Inferior parietal cortex (tissue), 1 donor: ENCODE data around the gene GRM7.
A peak's percentile ranks its signal among the peaks of the same experiment; 100 is the strongest.

Source experiments
- DNase-seq: peaks from one replicate; pipeline ENCODE4 v3.0.0-alpha.2; 2016; ENCODE audit errors: extremely low spot score

Gene GRM7

DNA sequence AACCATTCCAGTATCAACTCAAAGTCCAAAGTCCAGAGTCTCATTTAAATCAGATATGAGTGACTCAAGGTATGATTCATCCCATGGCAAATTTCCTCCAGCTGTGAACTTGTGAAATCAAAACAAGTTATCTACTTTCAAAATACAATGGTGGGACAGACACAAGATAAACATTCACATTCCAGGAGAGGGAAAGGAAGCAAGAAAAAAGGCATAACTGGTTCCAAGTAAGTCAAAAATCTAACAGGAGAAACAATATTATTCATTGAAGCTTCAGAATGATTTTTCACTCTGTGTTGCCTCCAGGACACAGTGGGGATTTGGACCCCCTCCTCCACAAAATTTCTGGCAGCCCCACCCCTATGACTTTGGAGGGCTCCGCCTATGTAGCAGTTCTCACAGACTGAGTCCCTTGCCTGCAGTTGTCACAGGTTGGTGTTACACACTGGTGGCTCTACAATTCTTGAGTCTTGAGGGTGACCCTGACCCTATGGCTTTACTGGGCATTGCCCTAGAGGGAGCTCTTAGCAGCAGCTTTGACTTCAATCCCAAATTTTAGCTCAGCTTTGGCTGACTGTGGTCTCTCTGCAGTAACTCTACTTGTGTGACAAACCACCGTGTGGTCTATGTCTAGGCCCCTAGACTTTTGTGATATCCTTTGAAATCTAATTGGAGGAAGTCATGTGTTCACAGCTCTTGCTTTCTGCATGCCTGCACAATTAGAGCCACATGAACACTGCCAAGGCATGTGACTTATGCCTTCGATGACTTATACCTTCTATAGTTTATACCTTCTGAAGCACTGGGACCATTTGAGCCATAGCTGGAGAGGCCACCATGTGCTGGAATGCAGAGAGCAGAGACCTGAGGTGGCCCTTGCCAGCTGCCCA, 644.2 kb downstream of the GRM7 start:
- no peak for DNase-seq

DNA sequence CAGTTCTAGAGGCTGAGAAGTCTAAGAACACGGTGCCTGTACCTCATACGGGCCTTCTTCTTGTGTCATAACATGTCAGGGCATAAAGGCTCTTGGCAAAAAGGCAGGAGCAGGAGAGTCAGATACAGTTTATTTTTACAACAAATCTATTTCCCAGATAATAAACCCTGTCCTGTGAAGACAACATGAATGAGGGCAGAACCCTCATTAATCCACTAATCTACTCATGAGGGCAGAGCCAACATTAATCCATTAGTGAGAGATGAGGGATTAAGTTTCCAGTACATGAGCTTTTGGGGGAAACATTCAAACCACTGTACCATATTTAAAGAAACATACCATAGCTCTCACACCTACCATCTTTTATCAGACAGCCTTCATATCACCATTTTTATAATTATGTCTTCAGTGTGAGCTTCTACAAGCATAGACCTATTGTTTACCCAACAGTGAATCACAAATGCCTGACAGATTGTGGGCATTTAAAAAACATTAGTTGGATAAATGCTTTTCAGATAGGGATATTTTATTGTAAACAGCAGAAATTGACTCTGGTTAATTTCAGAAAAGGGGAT, 645.8 kb downstream of the GRM7 start:
- no peak for DNase-seq

DNA sequence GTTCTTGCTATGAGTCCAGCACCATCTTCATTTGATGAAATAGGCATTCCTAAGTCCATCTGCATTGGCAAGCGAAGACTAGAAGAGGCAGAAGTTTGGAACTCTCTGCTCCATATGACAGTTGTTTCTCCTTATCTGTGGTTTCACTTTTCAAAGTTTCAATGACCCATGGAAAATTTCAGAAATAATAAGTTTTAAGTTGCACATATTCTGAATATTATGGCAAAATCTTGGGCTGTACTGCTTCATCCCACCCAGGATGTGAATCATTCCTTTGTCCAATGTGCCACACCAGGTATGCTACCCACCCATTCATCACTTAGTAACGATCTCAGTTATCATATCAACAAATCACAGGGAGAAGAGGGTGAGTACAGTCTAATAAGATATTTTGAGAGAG, 647.9 kb downstream of the GRM7 start:
- no peak for DNase-seq

DNA sequence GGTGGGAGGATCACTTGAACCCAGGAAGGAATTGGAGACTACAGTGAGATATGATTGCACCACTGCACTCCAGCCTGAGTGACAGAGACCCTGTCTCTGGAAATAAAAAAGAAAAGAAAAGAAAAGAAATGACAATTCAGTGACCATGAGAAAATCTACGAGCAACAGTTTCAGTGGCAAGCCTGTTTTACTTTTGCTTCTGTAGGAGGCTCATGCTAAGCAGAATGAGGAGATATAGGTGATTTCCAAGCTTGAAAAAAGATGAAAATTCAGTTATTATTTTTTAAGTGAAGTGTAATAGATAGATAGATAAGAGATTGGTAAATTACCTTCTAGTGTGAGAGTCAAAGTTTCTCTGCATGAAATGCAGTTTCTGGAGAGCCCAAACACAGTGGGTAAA, 651.1 kb downstream of the GRM7 start:
- no peak for DNase-seq

DNA sequence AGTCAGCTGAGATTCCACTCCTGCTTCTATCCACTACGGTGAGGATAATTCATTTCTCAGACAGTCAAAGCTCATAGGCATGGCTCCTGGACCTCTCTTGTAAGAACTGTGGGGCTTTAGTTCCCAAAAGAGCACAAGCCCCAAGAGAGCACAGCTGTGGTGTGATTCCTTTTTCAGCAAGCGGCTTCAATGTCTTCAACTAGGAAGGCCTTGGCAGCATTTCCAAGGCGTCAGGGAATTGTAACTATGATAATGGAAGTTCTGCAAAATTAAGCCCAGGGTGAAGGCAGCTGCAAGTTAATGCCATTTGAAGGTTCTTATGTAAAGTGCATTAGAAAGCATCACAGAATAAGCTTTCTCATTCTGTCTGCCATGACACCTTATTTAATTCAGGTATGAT, 657.1 kb downstream of the GRM7 start:
- peak; percentile 20 for DNase-seq

DNA sequence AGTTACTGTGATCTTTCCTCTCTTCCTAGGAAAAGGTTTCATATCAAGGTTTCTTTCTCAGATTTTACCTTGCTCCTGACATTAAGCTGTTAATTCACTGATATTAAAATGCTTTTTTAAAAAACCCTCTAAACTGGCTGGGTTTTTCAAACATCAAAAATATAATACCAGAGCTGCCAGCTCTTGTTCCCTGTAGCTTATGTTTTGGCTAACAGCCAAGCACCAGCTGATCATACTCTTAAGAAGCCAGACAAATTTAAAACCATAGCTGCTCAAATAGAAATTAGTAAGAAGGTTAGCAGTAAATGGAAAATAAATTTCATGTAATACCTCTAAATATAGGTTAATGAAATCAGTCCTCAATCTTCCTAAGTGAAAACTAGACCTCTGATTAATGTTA, 657.5 kb downstream of the GRM7 start:
- no peak for DNase-seq

DNA sequence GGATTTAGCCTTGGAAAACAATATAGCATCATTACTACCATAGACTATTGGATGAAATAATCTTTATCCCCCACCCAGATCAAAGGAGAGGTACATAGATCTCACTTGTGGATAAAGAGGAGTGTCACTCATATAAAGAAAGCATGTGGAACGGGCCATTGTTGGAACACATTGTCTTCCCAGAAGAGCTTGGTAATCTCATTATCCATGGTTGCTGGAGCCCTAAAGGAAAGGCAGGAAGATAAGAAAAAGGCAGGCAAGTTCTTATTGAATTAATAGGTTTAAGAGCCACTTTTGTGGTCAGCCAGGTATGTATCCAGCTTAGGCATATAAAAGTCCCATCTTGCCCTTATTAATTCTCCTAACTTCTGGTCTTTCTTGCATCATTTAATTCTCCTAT, 659.1 kb downstream of the GRM7 start:
- DNase-seq = no peak

DNA sequence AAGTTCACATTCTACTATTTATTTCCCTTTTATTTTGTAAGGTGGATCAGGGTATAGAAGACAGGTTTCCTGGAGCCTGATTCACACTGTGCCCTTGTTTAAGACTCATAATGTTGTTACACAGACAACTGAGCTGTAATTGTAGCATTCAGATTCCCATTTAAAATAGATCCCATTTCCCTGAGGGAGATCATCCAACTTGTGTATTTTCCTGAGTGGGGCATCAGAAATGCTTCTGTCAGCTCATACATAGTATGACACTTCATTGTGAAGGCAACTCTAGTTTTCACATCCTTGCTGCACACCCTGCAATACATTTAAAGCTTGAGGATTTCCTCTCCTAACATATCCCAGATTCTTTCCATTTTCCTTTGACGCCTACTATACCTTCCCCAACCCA, 659.7 kb downstream of the GRM7 start:
- DNase-seq = no peak

DNA sequence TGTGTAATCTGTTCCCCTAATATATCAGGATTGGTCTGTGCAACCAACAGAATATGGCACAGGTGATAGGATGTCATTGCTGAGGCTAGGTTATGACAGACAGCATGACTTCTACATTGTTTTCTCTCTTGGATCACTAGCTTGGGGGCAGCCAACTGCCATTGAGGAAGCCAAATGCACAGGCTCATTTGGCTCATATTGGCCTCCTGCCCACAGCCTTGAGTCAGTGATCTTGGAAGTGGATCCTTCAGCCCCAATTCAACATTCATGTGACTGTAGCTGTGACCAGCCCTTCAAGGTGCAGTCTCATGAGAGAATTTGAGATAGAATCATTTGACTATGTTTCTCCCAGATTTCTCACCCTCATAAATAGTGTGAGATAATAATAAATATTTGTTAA, 675.6 kb downstream of the GRM7 start:
- no peak for DNase-seq

DNA sequence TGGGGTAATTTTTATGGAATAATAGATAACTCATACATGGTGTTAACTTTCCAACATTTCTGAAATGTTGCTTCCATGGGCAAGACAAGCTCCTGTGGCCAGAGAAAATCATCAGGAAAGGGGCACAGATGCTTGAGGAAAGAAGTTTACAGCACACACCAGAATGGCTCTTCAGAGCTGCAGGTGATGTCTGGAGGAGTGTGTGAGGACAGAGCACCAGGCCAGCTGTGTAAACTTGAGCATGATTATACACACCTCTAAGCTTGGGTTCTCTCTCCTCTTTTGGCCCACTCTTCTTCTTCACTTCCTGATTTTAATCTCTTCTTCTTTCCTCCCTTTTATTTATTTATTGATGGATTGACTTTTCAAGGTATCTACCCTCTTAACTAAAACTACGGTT, 676.0 kb downstream of the GRM7 start:
- DNase-seq = no peak

DNA sequence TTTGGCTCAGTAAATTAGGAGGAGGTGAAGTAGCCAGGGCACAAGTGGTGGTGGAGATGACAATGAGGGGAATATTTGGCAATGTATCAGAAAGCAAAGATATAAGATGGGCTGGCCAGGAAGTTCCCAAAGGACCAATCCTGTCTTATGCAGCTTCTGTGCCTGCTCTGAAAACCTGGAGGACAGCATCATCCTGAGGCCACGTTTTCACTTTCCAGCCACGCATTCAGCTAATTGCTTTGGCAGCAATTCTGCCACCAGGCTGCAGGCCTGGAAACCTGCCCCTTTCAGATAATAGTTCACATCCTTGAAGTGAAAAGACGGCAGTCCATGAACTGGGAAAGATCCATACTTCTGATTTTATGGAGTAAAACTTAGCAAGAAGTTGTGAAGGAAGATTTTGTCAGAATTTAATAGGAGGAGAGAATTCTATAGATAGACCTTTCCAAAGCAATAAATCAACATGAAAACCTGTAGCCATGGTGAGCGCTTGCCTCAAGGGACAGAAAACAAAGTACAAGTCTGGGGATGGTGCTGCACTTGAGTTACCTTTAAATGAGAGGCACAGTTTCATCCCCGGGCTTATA, 682.5 kb downstream of the GRM7 start:
- no peak for DNase-seq

DNA sequence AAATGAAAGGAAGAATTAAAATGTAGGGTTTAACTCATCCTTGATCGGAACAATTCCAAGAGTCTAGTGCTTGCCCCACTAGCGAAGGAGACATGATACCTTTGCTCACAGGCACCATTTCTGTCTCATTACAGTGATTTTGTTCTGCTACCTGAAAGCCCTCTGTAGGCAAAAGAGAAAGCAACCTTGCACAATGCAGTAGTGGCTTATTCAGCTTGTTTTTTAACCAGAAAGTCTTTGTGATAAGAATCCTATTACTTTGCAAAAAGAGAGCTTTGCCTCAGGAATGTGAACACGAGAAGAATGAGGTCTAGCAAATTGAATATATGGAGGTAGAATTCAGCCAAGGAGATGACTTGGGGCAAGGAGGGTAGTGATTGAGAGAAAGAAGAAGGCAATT, 684.4 kb downstream of the GRM7 start:
- no peak for DNase-seq

DNA sequence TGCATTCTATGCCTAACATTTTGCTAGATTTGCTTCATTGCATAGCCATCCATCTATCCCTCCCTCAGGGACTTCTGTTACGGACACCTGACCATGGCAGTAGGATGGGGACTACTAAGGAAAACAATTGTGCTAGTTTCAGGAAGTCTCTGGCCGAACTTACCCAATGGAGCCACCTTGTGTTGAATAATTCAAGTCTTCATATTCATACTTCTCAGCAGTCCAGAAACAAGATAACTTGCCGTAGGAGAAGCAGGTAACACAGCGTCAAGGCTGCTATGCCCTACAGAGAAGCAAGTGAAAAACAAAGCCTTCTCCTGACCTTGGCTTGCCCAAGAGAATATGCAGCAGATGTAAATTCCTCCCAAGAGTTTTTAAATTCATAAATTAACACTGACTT, 685.3 kb downstream of the GRM7 start:
- no peak for DNase-seq

DNA sequence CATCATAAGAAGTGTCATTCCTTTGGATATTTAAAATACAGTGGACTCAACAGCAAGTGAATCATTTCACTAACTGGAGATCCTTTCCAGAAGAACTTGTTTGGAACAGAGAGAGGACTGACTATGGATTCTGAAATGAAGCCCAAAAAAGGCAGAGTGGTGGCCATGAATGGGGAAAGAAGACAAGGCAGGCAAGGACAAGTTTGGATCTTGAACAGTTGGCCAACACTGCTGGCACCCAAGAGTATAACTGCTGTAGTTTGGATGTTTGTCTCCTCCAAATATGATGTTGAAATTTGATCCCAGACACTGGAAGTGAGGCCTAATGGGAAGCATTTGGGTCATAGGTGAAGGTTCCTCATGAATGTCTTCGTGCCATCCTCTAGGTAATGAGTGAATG, 686.9 kb downstream of the GRM7 start:
- no peak for DNase-seq

DNA sequence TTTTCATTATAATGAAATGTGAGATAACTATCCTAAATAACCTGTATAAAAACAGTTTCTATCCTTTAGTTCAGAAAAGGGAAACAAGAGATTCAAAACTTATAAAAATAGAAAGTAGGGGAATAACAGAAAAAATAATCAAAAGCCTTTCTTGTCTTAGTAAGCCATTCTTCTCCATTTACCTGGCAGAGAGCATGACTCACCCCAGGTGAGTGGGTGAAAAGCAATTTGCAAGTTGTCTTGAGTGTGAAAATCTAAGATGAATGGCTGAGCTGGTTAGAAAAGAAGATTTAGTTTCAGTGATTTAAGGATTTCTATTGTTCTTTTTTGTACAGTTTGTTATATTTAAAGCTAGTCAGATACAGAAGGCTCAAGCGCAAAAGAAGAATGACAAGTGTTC, 702.0 kb downstream of the GRM7 start:
- no peak for DNase-seq

DNA sequence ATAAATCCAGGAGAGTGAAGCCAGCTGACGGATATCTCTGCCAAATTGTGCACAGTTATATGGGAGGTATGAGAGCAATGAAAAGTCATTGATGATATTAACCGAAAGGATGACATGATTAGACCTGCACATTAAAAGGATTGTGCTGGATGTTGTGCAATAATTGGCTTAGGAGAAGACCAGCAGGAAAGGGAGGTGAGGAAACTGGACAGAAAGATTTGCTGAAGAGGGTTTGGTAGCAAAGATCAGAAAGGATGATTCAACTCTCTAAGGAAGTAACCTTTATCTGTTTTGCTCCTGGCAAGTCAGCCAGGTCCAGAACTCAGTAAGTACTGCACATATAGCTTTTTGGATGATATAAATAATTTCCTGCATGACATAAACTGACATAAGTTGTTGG, 704.7 kb downstream of the GRM7 start:
- no peak for DNase-seq

DNA sequence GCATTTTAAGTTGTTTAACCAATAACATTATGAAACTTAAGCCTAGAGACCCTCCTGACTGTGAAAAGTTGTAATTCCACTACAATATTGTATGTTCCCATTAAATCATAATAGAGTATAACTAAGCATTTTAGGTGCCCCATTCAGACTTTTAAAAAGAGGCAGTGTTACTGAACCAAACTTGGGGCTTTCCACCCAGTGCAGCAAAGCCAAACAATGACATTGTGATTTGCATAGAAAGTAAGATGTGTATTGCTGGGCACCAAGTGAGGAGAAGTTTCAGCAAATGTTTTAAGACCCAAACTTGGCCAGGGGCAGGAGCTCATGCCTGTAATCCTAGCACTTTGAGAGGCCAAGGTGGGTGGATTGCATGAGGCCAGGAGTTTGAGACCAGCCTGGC, 706.2 kb downstream of the GRM7 start:
- no peak for DNase-seq

DNA sequence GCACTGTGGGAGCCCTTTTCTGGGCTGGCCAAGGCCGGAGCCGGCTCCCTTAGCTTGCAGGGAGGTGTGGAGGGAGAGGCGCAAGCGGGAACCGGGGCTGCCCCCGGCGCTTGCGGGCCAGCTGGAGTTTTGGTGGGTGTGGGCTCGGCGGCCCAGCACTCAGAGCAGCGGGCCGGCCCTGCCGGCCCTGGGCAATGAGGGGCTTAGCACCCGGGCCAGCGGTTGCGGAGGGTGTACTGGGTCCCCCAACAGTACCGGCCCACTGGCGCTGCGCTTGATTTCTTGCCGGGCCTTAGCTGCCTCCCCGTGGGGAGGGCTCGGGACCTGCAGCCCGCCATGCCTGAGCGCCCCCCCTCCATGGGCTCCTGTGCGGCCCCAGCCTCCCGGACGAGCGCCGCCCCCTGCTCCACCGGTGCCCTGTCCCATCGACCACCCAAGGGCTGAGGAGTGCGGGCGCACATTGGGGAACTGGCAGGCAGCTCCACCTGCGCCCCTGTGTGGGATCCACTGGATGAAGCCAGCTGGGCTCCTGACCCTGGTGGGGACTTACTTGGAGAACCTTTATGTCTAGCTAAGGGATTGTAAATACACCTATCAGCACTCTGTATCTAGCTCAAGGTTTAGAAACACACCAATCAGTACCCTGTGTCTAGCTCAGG, 707.7 kb downstream of the GRM7 start:
- DNase-seq = no peak

DNA sequence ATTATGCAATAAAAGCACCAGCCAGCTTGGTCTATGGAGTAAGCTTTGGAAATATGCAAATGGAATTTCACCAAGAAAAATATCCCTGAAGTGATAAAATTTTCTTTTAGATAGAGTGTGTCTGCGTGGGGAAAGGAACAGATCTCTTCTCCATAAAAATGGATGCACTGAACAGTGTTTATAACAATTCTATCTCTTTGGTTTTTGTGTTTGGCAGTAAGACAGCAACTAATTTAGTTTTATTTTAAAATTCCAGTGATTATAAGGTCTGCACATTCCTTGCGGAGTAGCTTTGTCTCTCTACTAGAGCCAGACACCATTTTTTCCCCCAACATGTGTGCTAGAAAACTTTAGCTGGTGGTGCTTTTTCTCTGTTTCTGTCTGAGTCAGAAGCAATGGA, 712.4 kb downstream of the GRM7 start:
- DNase-seq = peak; percentile 42

DNA sequence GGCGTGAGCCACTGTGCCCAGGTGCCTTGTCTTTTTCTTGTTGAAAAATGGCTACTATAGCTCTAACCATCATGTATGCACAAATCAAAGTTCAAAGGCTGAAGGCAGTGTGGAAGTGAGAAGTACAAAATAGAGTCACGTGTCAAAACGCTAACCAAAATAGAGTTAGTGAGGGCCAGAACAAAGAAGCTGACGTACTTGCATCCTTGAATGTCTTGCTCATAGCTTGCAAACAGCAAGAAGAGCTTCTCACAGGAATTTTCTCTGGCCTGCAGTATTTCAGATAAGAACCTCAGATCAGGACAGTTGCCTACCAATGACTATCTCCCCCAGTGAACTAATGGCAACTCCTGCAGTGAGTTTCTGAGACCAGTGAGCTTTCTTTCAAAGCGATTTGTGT, 713.5 kb downstream of the GRM7 start:
- no peak for DNase-seq

DNA sequence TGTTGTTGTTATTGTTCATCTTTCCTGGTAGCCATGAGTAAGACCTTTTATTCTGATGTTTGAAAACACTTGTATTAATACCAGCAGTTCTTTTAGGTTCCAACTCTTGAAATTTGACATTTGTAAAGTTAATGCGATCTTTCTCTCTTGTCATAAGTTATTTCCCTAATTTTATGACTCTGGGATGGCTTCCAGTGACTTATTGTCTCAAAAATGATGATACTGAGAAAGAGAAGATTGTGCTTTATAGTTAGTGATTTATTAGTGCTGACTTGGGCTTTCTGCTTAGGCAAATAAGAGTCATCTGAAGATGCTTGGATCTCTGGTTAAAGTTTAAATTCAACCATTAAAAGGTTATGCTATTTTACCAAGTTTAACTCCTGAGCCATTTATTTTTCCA, 715.2 kb downstream of the GRM7 start:
- DNase-seq = no peak

DNA sequence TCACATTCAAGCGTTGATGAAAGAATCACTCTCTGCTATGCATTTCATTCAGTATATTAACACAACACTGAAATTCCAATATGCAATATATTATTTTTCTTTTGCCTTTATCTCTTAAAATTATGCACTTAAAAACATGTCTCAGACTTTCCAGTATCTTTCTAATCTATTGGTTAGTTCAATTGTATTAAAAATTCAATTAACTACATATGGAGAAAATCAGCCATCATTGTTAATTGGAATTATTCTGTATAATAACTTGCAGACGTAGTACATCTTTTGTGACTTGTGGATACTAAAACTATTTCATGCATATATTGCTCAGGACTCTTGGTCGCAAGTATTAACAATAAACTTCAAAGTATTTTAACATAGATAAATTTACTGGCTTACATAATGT, 715.6 kb downstream of the GRM7 start:
- DNase-seq = no peak

DNA sequence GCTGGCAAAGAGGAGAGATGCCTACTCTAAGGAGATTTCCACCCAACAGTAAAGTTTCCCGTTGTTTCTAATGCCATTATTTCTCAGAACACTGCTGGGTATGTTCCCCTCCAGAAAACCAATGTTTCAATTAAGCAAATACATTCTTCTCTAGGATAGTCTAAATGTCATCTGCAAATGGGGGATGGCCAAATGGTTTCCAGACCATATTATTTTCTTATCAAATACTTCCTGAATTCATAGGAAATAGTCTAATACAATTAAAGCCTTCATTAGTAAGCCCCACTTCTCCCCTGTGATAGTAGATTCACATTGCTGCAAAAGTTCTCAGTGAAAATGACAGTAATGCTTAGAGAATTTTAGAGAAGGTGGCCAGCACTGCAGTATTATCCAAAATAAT, 716.6 kb downstream of the GRM7 start:
- DNase-seq = no peak
